SK-N-MC (cell line): Measurements from ENCODE around the gene NCDN.

Experiments used
- EZH2 ChIP-seq: fragments of 200-600 bp; sonication (generic); IDR thresholded peaks from one replicate; pipeline ENCODE4 v1.6.1; 2017; ENCODE audit warnings: antibody characterized with exemption
- FOXP2 ChIP-seq: optimal IDR thresholded peaks from 2 replicates; pipeline ENCODE3; 2011; ENCODE audit warnings: mild to moderate bottlenecking, moderate library complexity; ENCODE audit not compliant: insufficient read depth; ENCODE audit errors: extremely low read length, control extremely low read depth
- POLR2AphosphoS5 ChIP-seq: IDR thresholded peaks from 2 replicates; pipeline ENCODE4 v1.6.1; 2012; ENCODE audit warnings: mild to moderate bottlenecking, low read depth, low read length, borderline replicate concordance

DNA sequence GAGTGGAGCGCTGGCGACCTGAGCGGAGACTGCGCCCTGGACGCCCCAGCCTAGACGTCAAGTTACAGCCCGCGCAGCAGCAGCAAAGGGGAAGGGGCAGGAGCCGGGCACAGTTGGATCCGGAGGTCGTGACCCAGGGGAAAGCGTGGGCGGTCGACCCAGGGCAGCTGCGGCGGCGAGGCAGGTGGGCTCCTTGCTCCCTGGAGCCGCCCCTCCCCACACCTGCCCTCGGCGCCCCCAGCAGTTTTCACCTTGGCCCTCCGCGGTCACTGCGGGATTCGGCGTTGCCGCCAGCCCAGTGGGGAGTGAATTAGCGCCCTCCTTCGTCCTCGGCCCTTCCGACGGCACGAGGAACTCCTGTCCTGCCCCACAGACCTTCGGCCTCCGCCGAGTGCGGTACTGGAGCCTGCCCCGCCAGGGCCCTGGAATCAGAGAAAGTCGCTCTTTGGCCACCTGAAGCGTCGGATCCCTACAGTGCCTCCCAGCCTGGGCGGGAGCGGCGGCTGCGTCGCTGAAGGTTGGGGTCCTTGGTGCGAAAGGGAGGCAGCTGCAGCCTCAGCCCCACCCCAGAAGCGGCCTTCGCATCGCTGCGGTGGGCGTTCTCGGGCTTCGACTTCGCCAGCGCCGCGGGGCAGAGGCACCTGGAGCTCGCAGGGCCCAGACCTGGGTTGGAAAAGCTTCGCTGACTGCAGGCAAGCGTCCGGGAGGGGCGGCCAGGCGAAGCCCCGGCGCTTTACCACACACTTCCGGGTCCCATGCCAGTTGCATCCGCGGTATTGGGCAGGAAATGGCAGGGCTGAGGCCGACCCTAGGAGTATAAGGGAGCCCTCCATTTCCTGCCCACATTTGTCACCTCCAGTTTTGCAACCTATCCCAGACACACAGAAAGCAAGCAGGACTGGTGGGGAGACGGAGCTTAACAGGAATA, 19.7 kb downstream of the NCDN start:
- TF ChIP-seq POLR2AphosphoS5: no peak
- TF ChIP-seq EZH2: no peak
- no peak for TF ChIP-seq FOXP2
